Measurements from ENCODE around the gene SLC39A11. TPM values are rescaled to one million over a fixed set of nuclear protein-coding genes. Genes with fewer than 3 reads are reported as not detected.
"Not testable (repeated sequence)": the region's sequence is repeated elsewhere in the genome, so short reads cannot be mapped to it uniquely, and the experiment has no call there.

SLC39A11 gene
- total RNA-seq, 1 donor from 2014 or later, result 9.4 TPM

GRCh38 chr17:72723711-72724110 is 368.8 kb downstream of the SLC39A11 start:
- DNase-seq (ENCODE audit: low read depth), result no peak

- no peak for DNase-seq (ENCODE audit: low read depth)
These were observed 372.0 kb downstream of the SLC39A11 start for GRCh38 chr17:72720494-72720825.

GRCh38 chr17:72719578-72720493 is 372.7 kb downstream of the SLC39A11 start:
- no peak for DNase-seq (ENCODE audit: low read depth)

GRCh38 chr17:72719206-72719577 is 373.3 kb downstream of the SLC39A11 start:
- DNase-seq (ENCODE audit: low read depth), result no peak

- no peak for DNase-seq (ENCODE audit: low read depth)
These were observed 374.8 kb downstream of the SLC39A11 start for GRCh38 chr17:72717676-72718075.

GRCh38 chr17:72717276-72717675 is 375.2 kb downstream of the SLC39A11 start:
- peak; percentile 21 for DNase-seq (ENCODE audit: low read depth)

- peak; percentile 67 for DNase-seq (ENCODE audit: low read depth)
These were observed 376.4 kb downstream of the SLC39A11 start for GRCh38 chr17:72715906-72716572.

GRCh38 chr17:72714357-72714966 is 378.0 kb downstream of the SLC39A11 start:
- no peak for DNase-seq (ENCODE audit: low read depth)

GRCh38 chr17:72713701-72714100 is 378.8 kb downstream of the SLC39A11 start:
- no peak for DNase-seq (ENCODE audit: low read depth)

- DNase-seq (ENCODE audit: low read depth), result no peak
These were observed 380.8 kb downstream of the SLC39A11 start for GRCh38 chr17:72711521-72712310.

- no peak for DNase-seq (ENCODE audit: low read depth)
These were observed 381.7 kb downstream of the SLC39A11 start for GRCh38 chr17:72710834-72711233.

- no peak for DNase-seq (ENCODE audit: low read depth)
These were observed 382.3 kb downstream of the SLC39A11 start for GRCh38 chr17:72710202-72710601.

- not testable (repeated sequence) for DNase-seq (ENCODE audit: low read depth)
These were observed 383.8 kb downstream of the SLC39A11 start for GRCh38 chr17:72708682-72709081.

- no peak for DNase-seq (ENCODE audit: low read depth)
These were observed 384.6 kb downstream of the SLC39A11 start for GRCh38 chr17:72707881-72708280.

GRCh38 chr17:72706396-72706981 is 386.0 kb downstream of the SLC39A11 start:
- no peak for DNase-seq (ENCODE audit: low read depth)

- no peak for DNase-seq (ENCODE audit: low read depth)
These were observed 386.5 kb downstream of the SLC39A11 start for GRCh38 chr17:72705905-72706395.

GRCh38 chr17:72702998-72703397 is 389.5 kb downstream of the SLC39A11 start:
- no peak for DNase-seq (ENCODE audit: low read depth)

GRCh38 chr17:72702136-72702735 is 390.3 kb downstream of the SLC39A11 start:
- peak; percentile 27 for DNase-seq (ENCODE audit: low read depth)

GRCh38 chr17:72700226-72700625 is 392.3 kb downstream of the SLC39A11 start:
- DNase-seq (ENCODE audit: low read depth), result no peak

GRCh38 chr17:72699545-72699944 is 392.9 kb downstream of the SLC39A11 start:
- peak; percentile 34 for DNase-seq (ENCODE audit: low read depth)
